DMS 273 (cell line): ENCODE measurements around the gene ZNF79.

Experiments used
- DNase-seq: peaks from one replicate; lab custom pipeline; 2025; ENCODE audit not compliant: unreplicated experiment; lab: John Stamatoyannopoulos, UW

The ZNF79 gene

GRCh38 chr9:127397646-127398274, 26.4 kb upstream of the ZNF79 start:
- peak; percentile 64 for DNase-seq

- no peak for DNase-seq
Observed at GRCh38 chr9:127398275-127398647, 25.9 kb upstream of the ZNF79 start.

DNA sequence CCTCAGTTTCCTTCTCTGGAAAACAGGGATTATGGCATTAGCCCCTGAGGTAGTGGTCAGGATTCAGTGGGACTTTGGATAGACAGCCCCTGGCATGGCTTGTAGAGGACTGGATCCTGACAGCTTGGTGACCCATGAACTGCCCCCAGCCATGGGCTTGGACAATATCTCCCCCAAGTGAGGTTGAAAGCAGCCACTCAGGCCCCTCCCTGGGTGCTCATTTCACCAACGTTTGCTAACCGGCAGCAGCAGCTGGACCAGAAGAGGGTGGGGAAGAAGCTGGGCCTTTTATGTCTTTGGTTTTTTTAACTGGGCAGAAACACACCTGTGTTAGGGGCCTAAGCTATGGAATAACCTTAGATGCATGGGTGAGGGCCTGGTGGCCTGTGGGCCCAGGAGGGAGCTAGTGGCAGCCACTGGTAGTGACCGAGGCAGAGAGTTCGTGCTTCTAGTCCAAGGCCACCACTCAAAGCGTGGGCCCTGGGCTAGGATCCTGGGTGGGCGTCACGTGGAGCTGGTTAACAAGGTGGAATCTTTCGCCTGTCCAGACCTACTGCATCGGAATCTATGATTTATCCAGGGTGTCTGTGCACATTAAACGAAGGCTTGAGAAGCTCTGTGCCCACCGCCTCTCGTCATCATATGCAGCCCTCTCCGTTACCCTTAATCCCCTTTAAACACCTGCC, 25.3 kb upstream of the ZNF79 start:
- DNase-seq: no peak

DNA sequence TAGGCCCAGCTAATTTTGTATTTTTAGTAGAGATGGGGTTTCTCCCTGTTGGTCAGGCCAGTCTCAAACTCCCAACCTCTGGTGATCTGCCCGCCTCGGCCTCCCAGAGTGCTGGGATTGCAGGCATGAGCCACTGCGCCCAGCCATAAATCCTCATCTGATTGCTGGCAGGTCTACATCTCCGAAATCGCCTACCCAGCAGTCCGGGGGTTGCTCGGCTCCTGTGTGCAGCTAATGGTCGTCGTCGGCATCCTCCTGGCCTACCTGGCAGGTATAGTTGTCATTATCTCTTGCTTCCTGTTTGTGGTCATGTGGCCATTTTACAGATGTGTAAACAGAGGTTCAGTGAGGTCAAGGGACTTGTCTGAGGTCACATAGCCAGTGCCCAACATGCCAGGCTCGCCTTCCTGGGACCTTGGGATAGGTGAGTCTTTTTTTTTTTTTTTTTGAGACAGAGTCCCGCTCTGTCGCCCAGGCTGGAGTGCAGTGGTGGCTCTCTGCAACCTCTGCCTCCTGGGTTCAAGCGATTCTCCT, 24.4 kb upstream of the ZNF79 start:
- DNase-seq: no peak

DNA sequence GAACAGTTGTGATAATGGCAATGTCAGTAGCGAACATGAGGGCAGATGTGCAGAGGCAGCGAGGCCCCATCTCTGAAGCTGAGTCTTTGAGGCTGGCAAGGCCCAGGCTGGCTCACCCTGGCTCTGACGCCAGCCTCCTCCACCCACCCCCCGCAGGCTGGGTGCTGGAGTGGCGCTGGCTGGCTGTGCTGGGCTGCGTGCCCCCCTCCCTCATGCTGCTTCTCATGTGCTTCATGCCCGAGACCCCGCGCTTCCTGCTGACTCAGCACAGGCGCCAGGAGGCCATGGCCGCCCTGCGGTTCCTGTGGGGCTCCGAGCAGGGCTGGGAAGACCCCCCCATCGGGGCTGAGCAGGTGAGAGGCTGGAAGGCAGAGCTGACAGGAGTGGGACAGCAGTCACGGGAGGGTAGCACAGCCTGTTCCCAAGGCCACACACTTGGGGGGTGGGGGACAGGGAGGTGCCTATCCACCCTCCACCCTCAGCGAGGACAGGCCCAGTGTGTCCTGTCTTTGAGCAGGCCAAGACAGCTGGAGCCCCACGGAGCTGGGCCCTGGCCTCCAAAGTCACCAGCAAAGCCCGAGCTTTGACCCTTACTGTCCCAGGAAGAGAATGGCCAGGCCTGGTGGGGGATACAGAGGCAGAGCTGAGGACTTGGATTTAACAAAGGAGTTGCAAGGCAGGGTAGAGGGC, 21.6 kb upstream of the ZNF79 start:
- no peak for DNase-seq

- no peak for DNase-seq
Observed at GRCh38 chr9:127403507-127404192, 20.5 kb upstream of the ZNF79 start.

DNA sequence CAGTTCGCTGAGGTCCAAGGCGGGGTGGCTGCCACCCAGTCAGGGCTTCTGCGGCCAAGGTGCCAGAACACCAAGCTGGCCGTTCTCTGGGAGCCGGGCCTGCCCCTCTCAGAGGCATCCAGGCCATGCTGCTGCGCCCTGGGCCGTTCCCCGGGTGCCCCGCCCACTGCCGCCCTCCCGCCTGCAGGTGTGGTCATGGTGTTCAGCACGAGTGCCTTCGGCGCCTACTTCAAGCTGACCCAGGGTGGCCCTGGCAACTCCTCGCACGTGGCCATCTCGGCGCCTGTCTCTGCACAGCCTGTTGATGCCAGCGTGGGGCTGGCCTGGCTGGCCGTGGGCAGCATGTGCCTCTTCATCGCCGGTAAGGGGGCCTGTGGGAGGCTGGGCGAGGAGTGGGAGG, 19.6 kb upstream of the ZNF79 start:
- no peak for DNase-seq

DNA sequence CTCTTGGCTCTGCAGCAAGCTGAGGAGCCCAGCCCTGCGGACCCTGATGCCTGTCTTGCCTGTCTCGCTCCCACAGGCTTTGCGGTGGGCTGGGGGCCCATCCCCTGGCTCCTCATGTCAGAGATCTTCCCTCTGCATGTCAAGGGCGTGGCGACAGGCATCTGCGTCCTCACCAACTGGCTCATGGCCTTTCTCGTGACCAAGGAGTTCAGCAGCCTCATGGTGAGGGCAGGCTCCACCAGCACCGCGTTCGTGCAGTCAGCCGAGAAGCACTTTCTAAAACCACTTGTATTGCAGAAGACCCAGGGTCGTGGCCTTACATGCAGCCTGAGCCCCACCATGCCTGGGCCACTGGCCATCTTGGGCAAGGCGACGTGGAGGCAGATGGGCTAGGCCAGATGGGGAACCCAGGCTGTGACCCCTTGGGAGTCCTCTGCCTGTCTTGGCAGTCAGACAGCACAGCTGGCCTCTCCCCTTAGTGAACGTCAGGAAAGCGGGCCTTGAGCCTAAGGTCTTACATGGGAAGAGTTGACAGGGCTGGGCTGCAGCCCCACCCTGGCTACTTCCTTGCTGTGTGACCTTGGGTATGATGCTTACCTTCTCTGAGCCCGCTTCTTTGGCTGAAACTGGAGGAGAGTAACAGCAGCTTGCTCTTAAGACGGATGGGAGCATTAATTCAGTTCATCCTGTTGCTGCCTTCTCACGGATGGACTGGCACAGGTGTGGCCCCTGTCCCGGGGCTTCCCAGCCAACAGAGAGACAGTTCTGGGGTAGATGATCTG, 18.6 kb upstream of the ZNF79 start:
- peak; percentile 94 for DNase-seq

DNA sequence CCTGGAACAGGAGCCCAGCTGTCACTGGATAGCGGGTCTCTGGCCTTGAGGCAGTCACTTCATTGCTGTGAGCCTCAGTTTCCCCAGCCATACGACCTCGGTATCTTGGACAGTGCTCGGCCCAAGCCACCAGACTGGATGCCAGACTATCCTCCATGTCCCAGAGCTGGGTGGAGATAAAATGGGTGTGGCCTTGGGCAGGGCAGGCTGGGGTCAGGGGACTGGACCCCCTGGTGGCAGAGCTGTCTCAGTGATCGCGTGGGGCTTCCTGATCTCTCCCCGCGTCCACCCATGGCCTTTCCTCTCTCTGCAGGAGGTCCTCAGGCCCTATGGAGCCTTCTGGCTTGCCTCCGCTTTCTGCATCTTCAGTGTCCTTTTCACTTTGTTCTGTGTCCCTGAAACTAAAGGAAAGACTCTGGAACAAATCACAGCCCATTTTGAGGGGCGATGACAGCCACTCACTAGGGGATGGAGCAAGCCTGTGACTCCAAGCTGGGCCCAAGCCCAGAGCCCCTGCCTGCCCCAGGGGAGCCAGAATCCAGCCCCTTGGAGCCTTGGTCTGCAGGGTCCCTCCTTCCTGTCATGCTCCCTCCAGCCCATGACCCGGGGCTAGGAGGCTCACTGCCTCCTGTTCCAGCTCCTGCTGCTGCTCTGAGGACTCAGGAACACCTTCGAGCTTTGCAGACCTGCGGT, 17.2 kb upstream of the ZNF79 start:
- no peak for DNase-seq

- DNase-seq: no peak
Observed at GRCh38 chr9:127407492-127407843, 16.7 kb upstream of the ZNF79 start.

GRCh38 chr9:127411122-127411521, 13.1 kb upstream of the ZNF79 start:
- no peak for DNase-seq

- no peak for DNase-seq
Observed at GRCh38 chr9:127415141-127415540, 9.0 kb upstream of the ZNF79 start.

DNA sequence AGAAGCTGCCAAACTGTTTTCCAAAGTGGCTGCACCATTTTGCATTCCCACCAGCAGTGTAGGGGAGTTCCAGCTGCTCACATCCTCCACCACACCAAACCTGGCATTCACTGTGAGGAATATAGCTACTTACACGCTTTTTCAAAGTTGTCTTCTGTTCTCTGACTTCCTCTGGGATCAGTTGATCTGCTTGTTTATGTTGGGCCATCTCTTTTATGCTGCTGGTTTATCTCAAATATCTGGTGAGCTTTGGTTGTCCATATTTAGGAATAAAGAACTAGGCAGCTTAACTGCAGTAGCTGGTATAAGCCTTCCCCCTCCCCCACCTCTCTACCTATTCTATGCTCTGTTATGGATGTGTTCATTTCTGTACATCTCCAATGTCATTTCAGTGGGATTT, 8.5 kb upstream of the ZNF79 start:
- DNase-seq: no peak

GRCh38 chr9:127417131-127418036, 6.8 kb upstream of the ZNF79 start:
- peak; percentile 56 for DNase-seq

- DNase-seq: peak; percentile 56
Observed at GRCh38 chr9:127418037-127418471, 6.1 kb upstream of the ZNF79 start.

DNA sequence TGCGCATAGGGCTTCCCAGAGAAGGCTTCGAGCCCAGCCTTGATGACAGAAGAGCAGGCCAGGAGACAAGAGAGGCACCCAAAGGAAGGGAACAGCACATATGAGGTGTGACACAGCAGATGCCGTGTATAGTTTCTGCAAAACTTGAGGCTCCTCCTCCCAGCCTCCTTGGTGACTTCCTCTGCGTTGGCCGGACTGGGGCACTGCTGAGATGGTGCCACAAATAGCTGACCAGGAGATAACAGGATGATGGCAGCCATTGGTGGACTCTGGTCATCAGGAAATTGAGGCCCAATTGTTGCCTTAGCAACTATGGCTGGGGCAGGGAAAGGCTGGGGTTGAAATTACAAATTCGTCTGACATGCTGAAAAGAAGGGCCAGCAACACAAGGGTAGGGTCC, 4.8 kb upstream of the ZNF79 start:
- no peak for DNase-seq

DNA sequence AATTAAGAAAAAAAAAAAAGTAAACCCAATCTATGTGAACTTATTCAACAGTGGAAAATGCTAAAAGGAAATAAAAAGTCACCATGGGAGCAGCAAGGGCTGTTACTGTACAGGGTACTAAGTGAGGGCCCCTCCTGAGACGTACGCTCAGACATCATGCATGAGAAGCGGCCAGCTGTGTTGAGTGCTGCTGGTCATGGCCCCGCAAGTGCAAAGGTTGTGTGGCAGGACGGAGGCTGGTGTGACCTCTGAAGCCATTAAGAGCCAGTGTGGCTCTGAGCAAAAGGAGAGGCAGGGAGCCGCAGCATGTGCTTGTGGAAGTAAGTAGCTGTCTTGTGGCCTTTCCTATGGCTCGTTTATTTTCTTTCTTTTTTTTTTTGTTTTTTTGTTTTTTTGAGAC, 3.1 kb upstream of the ZNF79 start:
- no peak for DNase-seq

GRCh38 chr9:127422133-127422782, 1.9 kb upstream of the ZNF79 start:
- DNase-seq: no peak

GRCh38 chr9:127422787-127423186, 1.4 kb upstream of the ZNF79 start:
- no peak for DNase-seq
